ENCODE measurements around the gene FRAT1.

DNA sequence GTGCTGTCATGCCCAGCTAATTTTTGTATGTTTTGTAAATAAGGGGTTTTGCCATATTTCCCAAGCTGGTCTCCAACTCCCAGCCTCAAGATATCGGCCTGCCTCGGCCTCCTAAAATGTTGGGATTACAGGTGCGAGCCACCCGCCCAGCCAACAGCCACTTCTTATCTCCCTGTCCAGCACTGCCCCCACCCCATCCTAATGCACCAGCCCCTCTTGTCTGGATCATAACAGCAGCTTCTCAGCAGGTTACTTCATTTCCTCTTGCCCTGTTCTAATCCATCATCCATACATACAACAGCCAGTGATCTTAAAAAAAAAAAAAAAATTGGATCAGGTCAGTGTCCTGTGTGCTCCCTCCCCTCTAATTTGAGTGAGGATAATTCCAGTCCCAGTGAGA is 28.2 kb downstream of the FRAT1 start:
- TF ChIP-seq CTCF (IDR thresholded peaks at IDR 0.05; ENCODE audit: low read depth, low read length): no peak
- TF ChIP-seq EZH2phosphoT487 (IDR thresholded peaks at IDR 0.05; ENCODE audit: low read depth): no peak

All from OCI-LY3 (cell line).